Measurements from ENCODE around the gene RELCH.

Gene RELCH

DNA sequence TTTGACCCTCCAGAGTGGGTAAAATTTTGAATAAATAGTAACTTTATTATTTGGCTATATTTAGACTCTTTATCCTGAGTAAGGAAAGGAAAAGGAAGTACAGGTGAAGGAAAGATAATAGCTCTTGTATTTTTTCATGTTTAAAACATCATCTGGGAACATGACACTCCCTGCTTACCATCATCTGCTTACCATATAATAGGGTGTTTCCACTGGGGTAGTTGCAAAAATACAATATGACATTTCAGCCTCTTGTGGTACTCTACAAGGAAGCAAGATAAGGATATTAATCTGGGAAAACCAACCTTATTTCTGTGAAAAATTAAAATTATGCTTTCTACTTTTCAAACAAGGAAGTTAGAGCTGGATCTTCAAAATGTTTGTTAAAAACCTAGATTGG, 9.9 kb downstream of the RELCH start:
- no peak for DNase-seq

GRCh38 chr18:62198259-62198658, 11.2 kb downstream of the RELCH start:
- DNase-seq = no peak

- no peak for DNase-seq
Observed at GRCh38 chr18:62199629-62200028, 12.6 kb downstream of the RELCH start.

DNA sequence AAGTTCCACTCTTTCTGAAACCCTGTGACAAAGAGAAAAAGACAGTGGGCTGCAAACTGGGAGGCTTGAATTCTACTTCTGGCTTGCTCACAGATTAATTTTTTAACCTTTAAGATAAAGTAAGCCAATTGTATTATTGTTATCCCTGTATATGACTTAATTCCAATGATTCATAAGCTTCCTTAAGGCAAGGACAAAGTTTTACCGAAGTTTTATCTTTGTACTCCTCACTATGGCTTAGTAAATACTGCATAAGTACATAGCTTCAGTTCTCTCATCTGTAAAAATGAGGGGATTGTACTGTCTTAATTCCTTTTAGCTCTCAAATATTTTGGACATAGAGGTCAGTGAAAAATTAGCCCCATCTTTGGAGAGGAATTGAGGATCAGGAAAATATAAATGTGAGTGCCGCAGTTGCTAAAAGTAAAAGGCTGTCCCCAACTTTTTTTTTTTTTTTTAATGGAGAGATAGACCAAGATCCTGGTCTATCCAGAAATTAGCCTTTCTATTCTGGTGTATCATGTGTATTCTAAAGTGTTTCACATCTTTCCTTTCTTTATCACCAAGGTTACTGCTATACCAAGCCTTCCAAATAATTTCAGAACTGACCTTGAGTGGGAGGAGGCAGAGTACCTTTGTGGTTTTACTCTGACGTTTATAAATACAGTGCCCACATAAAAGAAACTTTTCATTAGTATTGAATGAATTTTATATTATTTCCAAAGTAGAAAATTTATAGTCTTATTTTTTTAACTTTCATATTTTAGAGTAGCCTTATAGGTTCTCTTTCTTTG, 13.3 kb downstream of the RELCH start:
- DNase-seq = no peak

- no peak for DNase-seq
Observed at GRCh38 chr18:62201870-62202269, 14.8 kb downstream of the RELCH start.

- DNase-seq = no peak
Observed at GRCh38 chr18:62205824-62206223, 18.8 kb downstream of the RELCH start.

DNA sequence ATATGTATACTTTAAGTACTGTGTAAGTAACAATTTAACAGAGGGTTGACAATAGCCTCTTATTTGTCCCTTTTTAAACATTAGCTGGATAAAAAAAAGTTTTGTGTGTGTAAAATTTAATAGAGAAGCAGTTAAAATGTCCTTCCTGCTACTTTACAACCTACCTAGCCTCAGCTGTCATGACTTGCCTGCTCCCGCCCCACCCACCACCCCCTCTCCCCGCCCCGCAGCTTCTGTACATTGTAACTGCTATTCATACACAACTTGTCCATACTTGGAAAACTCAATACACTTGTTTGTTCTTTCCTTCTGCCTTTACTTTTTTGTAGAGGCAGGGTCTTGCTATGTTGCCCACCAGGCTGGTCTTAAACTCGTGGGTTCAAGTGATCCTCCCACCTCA, 19.5 kb downstream of the RELCH start:
- no peak for DNase-seq

GRCh38 chr18:62209046-62209445, 22.0 kb downstream of the RELCH start:
- DNase-seq = no peak

GRCh38 chr18:62210138-62210537, 23.1 kb downstream of the RELCH start:
- no peak for DNase-seq

- DNase-seq = no peak
Observed at GRCh38 chr18:62211325-62211828, 24.3 kb downstream of the RELCH start.

DNA sequence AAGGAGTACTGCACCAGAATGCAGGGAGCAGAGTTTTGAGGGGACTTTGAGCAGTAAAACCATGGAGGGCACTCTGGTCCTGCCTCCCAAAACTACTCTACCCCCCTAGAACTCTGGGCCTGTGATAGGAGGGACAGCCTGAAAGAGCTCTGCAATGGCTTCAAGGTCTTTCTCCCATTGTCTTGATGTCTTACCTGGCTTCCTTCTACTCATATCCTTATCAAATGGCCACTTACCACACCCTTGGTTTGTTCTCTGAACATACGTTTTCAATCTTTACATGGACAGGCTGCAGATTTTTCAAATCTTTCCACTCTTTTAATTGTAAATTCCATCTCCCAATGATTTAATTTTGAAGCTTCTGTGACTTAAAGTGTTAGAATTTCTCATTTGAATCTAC, 27.7 kb downstream of the RELCH start:
- DNase-seq = no peak

DNA sequence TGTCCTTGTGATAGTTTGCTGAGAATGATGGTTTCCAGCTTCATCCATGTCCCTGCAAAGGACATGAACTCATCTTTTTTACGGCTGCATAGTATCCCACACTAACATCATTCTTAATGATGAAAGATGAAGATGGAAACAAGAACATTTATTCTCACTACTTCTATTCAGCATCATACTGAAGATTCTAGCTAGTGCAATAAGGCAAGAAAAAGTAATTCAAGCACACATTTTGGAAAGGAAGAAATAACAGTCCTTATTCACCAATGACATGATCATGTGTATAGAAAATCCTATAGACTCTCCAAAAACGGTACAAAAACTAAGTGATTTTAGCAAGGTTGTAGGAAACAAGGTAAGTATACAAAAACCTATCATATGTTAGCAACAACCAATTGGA, 37.2 kb downstream of the RELCH start:
- no peak for DNase-seq

DNA sequence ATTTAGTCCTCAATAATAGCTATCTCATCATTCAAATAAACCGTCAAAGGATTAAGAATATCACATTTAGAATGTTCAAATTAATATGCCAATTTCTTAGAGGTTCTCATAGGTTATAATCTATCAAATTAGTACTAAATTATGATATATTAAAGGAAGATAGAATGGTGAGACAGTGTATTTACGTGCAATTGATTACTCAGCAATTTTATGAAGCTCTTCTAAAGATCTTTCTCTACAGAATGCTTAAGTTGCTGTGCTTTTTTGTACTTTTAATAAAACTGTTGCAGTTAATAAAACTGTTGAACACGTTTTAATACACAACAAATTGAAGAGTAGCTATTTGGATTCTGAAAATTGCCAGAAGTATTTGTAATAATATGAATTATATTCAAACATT, 39.0 kb downstream of the RELCH start:
- no peak for DNase-seq

DNA sequence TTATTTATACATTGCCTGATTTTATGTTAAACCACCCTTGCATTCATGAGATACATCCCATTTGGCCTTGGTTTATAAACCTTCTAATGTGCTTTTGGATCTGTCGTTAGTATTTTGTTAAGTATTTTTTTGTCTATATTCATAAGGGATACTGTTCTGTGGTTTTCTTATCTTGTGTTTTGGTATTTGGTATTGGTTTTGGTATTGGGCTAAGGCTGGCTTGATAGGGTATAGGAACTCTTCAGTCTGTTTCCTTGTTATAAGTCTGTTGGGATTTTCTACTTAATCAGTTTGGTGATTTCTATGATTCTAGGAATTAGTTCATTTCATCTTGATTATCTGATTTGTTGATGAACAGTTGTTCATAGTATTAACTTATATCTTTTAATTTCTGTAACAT, 49.2 kb downstream of the RELCH start:
- no peak for DNase-seq

- DNase-seq = no peak
Observed at GRCh38 chr18:62239475-62239874, 52.4 kb downstream of the RELCH start.

DNA sequence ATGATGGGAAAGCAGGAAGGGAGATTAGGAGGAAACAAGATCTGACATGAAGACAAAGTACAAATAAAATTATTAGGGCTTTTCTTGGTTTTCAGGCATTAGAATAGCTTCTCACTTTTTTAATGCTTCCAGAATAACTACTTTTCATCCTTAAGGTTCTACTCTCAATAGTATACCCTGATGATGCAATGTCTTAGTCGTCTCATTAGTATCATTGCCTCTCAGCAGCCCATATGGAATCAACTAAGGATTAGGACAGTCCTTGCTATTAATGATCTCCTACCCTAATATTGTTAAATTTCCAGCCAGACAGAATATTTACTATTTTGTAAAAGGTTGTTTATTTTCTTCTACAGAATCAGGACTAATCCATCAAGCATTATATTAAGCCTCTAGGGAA, 55.9 kb downstream of the RELCH start:
- DNase-seq = no peak

GRCh38 chr18:62245177-62245576, 58.1 kb downstream of the RELCH start:
- no peak for DNase-seq

GRCh38 chr18:62245699-62246098, 58.6 kb downstream of the RELCH start:
- DNase-seq = no peak

DNA sequence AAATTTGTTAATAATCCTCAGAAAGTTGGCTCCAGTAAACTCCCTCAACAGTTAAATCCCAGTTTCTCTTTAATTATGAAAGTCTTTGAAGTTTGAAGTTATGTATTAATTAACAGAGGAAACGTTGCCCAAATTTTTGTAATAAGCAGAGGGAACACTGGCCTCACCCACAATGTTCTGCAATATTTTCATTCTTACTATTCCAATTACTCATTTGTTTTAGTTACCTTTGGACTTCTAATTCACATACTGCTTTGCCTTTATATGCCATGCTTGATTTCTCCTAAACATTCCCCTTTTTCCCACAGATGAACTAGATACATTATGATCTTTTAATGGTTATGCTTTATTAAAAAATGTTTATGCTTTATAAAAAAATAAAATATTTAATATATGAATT, 61.3 kb downstream of the RELCH start:
- no peak for DNase-seq

GRCh38 chr18:62249478-62250097, 62.5 kb downstream of the RELCH start:
- peak; percentile 69 for DNase-seq

DNA sequence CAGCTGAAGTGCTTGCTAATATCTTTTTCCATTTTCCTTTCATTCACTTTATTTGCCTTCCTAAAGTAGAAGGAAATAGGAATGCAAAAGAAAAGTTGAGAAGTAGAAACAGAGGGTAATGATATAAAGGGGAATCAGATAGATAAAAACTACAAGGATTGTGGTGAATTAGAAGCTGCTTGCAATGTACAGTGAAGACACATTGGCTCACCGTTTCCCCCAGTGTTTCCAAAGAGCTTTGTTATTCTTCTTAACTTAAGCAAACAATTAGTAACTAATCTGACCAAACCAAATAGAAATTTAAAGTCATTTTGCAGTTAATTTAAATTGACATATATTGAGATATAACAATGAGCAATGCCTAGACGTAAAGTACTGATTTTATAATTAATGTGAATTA, 63.4 kb downstream of the RELCH start:
- DNase-seq = no peak

DNA sequence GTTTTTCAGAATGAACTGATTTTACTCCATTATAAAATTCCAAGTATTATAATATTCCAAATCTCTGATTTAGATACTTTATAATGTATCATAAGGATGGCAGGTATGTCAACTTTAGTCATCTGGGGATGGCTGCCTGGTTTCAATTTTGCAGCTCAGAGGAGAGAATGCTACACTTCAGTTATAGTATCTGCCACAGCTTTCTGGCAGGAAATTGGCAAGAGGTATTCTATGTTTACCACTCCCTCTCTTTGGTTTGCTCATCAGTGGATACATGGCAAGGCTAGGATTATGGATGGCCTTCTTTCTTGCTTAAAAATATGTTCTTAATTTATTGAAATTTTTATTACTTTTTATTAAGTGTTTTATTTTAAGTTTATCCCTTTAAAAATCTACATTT, 71.0 kb downstream of the RELCH start:
- DNase-seq = no peak

- DNase-seq = no peak
Observed at GRCh38 chr18:62258616-62259015, 71.6 kb downstream of the RELCH start.

- DNase-seq = no peak
Observed at GRCh38 chr18:62262061-62262460, 75.0 kb downstream of the RELCH start.

DNA sequence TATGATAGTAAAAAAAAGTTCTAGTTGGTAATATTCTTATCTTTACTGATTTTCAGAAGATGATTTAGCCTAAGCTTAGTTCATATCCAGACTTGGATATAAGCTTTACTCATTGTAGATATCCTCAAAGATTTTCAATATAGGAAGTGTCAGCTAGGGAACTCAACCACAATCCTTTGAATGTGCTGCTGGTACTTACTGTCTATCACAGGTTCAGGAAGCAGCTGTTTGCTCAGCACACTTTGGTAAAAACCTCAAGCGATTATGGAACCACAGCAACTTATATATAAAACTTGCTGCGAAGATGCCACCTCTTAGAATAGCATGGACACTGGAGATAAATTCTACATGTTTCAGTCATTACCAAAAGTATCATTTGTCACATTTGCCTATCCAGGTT, 77.9 kb downstream of the RELCH start:
- DNase-seq = peak; percentile 74

Measured in GDM1 (cell line).